OCI-LY3 (cell line): ENCODE data around the gene EFEMP2.

Experiments
- CTCF ChIP-seq: fragments of 200-600, 300-600 bp; sonication (generic); IDR thresholded peaks from 2 replicates; pipeline ENCODE4 v1.5.1; 2014; ENCODE audit warnings: antibody characterized with exemption, low read length, low read depth
- EZH2phosphoT487 ChIP-seq: fragments of 200-600 bp; shearing (Covaris generic); IDR thresholded peaks from 2 replicates; pipeline ENCODE4 v1.6.1; 2018; ENCODE audit warnings: antibody characterized with exemption, mixed run types, low read depth

GRCh38 chr11:65853246-65853979, 19.2 kb downstream of the EFEMP2 start:
- TF ChIP-seq CTCF (peak; percentile 15; the same call in 1 of the 2 replicates), EZH2phosphoT487 (no peak)
